Type B pancreatic cell (in vitro differentiated cells): Measurements from ENCODE around the gene RUNX2. TPM values are rescaled to one million over a fixed set of nuclear protein-coding genes. Genes with fewer than 3 reads are reported as not detected.

Experiments
- DNase-seq: peaks from one replicate; pipeline ENCODE4 v3.0.0; 2021; ENCODE audit warnings: mixed read lengths; ENCODE audit not compliant: unreplicated experiment; ENCODE audit errors: extremely low spot score
- H3K27ac Mint-ChIP-seq: 2 replicates; pipeline ENCODE4 v1.8.0; 2021; ENCODE audit warnings: mild to moderate bottlenecking, mixed read lengths
- H3K27me3 Mint-ChIP-seq: 2 replicates; pipeline ENCODE4 v1.8.0; 2021; ENCODE audit warnings: mixed read lengths
- H3K36me3 Mint-ChIP-seq: 2 replicates; pipeline ENCODE4 v1.8.0; 2021; ENCODE audit warnings: mixed read lengths
- H3K4me1 Mint-ChIP-seq: one replicate; pipeline ENCODE4 v1.8.0; 2021; ENCODE audit warnings: mixed read lengths; ENCODE audit not compliant: unreplicated experiment
- H3K4me3 Mint-ChIP-seq: 2 replicates; pipeline ENCODE4 v1.8.0; 2021; ENCODE audit warnings: mild to moderate bottlenecking, mixed read lengths
- H3K9me3 Mint-ChIP-seq: 2 replicates; pipeline ENCODE4 v1.8.0; 2021; ENCODE audit warnings: mixed read lengths
- total RNA-seq: library from RNA; stranded (reverse); gene quantifications from 2 replicates; pipeline ENCODE4 v1.2.1, GENCODE V29; 2021; ENCODE audit warnings: low replicate concordance
- TF ChIP-seq, protein P1 (sequence below): fragments of 200-600 bp; sonication (generic); conservative IDR thresholded peaks from 2 replicates; pipeline ENCODE4 v1.5.0; 2021; ENCODE audit warnings: antibody characterized with exemption, mild to moderate bottlenecking

RUNX2 gene
- total RNA-seq, 1 donor from 2014 or later, result 6.0 TPM

DNA sequence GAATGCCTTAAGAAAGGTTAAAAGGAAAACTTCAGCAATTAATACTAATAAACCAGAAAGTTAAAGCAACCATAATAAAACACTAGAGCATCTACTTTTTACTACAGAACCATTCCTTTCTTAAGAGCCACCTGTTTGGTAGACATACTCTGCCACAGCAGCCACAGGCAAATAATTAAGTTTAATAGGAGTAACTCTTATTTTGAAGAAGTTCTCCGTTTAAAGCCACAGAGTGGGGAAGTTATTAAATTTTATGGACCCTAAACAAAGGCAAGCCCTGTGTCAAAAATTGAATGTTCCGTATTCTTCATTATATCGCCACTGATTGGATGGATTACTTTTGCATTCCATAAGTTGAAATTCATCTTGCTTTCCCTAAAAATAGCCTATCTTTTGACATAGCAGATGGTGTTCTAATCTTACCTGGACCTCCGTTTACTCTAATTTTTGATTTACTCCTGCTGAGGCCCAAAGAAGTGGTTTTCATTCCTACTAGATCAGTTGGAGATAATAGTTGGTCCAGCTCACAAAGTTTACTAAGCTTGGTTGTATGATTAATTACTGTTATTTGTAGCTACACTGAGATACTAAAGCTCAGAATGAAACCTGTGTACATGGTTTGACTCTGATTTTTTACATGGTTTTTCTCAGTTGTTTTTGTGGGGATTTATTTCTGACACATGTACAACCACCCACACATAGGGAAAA, 190.0 kb downstream of the RUNX2 start:
- Mint-ChIP-seq H3K27me3 (no peaks in the 10 kb centered on the region), H3K4me3 (no peak overlapping the region), H3K4me1 (peaks cover 34% of the 10 kb centered on the region), H3K27ac (no peak overlapping the region), H3K9me3 (no peaks in the 10 kb centered on the region), H3K36me3 (no peaks in the 10 kb centered on the region)
- TF ChIP-seq, protein P1, sequence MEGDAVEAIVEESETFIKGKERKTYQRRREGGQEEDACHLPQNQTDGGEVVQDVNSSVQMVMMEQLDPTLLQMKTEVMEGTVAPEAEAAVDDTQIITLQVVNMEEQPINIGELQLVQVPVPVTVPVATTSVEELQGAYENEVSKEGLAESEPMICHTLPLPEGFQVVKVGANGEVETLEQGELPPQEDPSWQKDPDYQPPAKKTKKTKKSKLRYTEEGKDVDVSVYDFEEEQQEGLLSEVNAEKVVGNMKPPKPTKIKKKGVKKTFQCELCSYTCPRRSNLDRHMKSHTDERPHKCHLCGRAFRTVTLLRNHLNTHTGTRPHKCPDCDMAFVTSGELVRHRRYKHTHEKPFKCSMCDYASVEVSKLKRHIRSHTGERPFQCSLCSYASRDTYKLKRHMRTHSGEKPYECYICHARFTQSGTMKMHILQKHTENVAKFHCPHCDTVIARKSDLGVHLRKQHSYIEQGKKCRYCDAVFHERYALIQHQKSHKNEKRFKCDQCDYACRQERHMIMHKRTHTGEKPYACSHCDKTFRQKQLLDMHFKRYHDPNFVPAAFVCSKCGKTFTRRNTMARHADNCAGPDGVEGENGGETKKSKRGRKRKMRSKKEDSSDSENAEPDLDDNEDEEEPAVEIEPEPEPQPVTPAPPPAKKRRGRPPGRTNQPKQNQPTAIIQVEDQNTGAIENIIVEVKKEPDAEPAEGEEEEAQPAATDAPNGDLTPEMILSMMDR, result no peak
- no peak for DNase-seq

DNA sequence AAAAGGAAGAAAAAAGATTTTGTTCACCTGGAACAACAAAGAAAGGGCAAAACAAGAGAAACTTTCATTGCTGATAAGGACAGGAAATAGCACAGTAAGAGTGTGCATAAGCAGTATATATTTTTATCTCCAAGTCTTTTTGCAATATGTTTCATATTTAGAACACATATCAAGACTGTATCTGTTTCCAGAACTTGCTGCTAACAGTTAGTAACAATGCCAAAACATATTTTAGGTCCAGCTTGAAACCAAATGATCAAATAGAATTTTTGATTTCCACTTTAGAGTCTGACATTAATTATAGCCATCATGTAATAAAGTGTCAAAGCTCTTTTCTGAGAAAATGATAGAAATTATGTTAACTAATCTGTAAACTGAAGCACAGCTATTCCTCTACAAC, 193.1 kb downstream of the RUNX2 start:
- Mint-ChIP-seq H3K4me1 (peaks cover 23% of the 10 kb centered on the region), H3K27me3 (no peaks in the 10 kb centered on the region), H3K27ac (peak overlapping the region; percentile 16), H3K9me3 (no peaks in the 10 kb centered on the region), H3K4me3 (no peak overlapping the region), H3K36me3 (no peaks in the 10 kb centered on the region)
- no peak for DNase-seq
- TF ChIP-seq, protein P1, result no peak

DNA sequence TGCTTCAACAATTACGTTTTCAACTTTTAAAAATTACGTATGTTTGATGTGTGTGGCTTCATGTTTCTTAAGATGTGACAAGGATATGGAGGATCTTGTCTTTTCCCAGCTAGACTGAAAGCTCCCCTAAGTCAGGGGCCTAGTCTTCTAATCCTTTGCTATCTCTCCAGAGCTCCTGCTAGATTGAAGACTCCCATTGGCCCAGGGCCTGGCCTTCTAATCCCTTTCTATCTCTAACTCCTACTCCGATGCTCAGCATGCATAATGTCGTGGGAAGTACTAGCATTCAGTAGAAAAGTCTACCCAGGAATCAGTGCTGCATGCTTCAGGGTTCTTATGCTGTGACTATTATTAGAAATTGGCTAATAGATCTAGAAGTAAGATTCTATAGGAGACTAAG, 194.4 kb downstream of the RUNX2 start:
- H3K27me3 Mint-ChIP-seq, result peaks cover 4% of the 10 kb centered on the region
- no peak overlapping the region for H3K4me3 Mint-ChIP-seq
- H3K36me3 Mint-ChIP-seq, result peaks cover 6% of the 10 kb centered on the region
- H3K9me3 Mint-ChIP-seq, result peaks cover 5% of the 10 kb centered on the region
- H3K27ac Mint-ChIP-seq, result no peak overlapping the region
- peaks cover 23% of the 10 kb centered on the region for H3K4me1 Mint-ChIP-seq
- no peak for DNase-seq
- TF ChIP-seq, protein P1, result no peak

DNA sequence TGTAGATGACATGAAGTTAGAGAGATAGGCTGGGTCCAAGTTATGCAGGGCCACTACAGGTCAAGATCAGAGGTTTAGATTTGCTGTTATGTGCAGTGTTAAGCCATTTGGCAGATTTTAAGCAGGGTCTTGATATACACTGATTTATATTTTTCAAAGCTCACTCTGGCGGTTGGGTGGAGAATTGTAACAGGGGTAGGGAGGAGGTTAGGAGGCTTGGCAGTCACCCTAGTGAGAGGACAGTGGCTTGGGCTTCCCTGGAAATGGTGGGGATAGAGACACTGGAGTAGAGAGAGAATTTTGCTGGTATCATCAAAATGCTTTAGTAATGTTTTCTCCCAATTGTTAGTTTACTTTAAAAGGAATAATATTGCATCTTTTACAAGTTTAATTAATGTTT, 199.1 kb downstream of the RUNX2 start:
- Mint-ChIP-seq H3K4me3 (no peak overlapping the region), H3K36me3 (peaks cover 6% of the 10 kb centered on the region), H3K27ac (no peak overlapping the region)

DNA sequence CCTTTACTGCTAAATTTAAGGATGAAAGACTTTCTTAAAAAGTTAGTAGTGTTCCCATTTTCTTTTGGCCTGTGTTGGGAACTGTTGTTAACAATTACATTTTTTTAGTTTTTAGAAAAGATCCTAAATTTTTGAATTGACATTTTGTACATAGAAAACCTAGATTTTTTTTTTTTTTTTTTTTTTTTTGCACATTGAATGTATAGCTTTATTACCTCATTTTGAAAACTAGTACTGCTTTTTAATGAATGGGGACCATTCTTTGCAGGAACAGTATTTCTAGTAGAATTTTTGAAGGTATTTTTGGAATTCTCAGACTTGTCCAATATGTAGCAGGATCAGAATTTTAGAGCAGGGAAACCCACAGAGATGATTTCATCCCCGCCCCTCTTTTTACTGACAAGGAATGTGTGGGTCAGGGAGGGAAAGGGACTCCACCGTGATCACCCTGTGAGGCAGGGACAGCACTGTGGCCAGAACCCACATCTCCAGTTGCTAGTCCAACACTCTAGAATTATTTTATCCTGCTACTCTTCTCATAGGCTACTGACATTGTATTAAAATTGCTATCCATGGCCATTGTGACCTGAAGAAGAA, 204.0 kb downstream of the RUNX2 start:
- Mint-ChIP-seq H3K27me3 (peaks cover 3% of the 10 kb centered on the region), H3K27ac (peak overlapping the region; percentile 25), H3K9me3 (peaks cover 1% of the 10 kb centered on the region), H3K4me1 (peaks cover 28% of the 10 kb centered on the region), H3K4me3 (no peak overlapping the region), H3K36me3 (peaks cover 2% of the 10 kb centered on the region)
- no peak for DNase-seq
- TF ChIP-seq, protein P1, result no peak

More for the DNA sequence above, 199.1 kb downstream of the RUNX2 start:
- no peak for DNase-seq
- TF ChIP-seq, protein P1, result no peak
- Mint-ChIP-seq H3K9me3 (peaks cover 5% of the 10 kb centered on the region), H3K4me1 (peaks cover 5% of the 10 kb centered on the region), H3K27me3 (peaks cover 4% of the 10 kb centered on the region)
